Esophagus (tissue), 2 donors: Measurements from ENCODE around the gene PHACTR1. TPM values are rescaled to one million over a fixed set of nuclear protein-coding genes. Genes with fewer than 3 reads are reported as not detected.

Experiments
- H3K27ac ChIP-seq, 2 donors: one replicate each; pipeline ENCODE4 v1.5.1; 2013; ENCODE audit warnings: low read depth in 2 of 2, mild to moderate bottlenecking in 2 of 2, inconsistent platforms in 1 of 2, low read length in 1 of 2, moderate library complexity in 1 of 2
- H3K27me3 ChIP-seq, 2 donors: one replicate each; pipeline ENCODE4 v1.6.1; 2013; ENCODE audit warnings: low read length in 2 of 2, control low read depth in 1 of 2, mild to moderate bottlenecking in 1 of 2; ENCODE audit not compliant: insufficient read depth in 2 of 2, control insufficient read depth in 1 of 2
- H3K36me3 ChIP-seq, 2 donors: one replicate each; pipeline ENCODE4 v1.6.1; 2013; ENCODE audit warnings: low read length in 1 of 2; ENCODE audit not compliant: control insufficient read depth in 2 of 2, insufficient read depth in 2 of 2
- H3K4me1 ChIP-seq, 2 donors: one replicate each; pipeline ENCODE4 v1.6.1; 2013; ENCODE audit warnings: low read length in 1 of 2; ENCODE audit not compliant: control insufficient read depth in 2 of 2, insufficient read depth in 2 of 2
- H3K4me3 ChIP-seq, 2 donors: one replicate each; pipeline ENCODE4 v1.5.1; 2013; ENCODE audit warnings: low read length in 2 of 2, mild to moderate bottlenecking in 2 of 2, low read depth in 1 of 2, moderate library complexity in 1 of 2
- H3K9me3 ChIP-seq, 2 donors: one replicate each; pipeline ENCODE4 v1.6.1; 2013; ENCODE audit warnings: mild to moderate bottlenecking in 2 of 2, low read depth in 1 of 2, low read length in 1 of 2, moderate library complexity in 1 of 2; ENCODE audit not compliant: control insufficient read depth in 2 of 2, insufficient read depth in 1 of 2
- WGBS, 2 donors: extraction: QIAGEN DNeasy Blood & Tissue Kit; methylation state at CpG; one replicate each; pipeline ENCODE4 v1.1.7; 2013; 5-methylcytosine and 5-hydroxymethylcytosine counted together
- polyA plus RNA-seq, 2 donors: library from polyadenylated mRNA; stranded (reverse); fragments of 200-250 nt; gene quantifications; one replicate each; pipeline ENCODE4 v1.2.3, GENCODE V29; 2013
- donor health status: healthy with polysubstance abuse.
- donor health status: Bipolar disorder and iron deficiency.

The PHACTR1 gene
- polyA plus RNA-seq, 2 donors = 0.41 to 0.55 TPM

- Histone ChIP-seq H3K4me3 (no peak overlapping the region), H3K36me3 (no peaks in the 10 kb centered on the region), H3K9me3 (no peaks in the 10 kb centered on the region), H3K27ac (no peak overlapping the region), H3K27me3 (no peaks in the 10 kb centered on the region), H3K4me1 (no peaks in the 10 kb centered on the region)
- 76% methylated on average over 6 of the region's 6 CpGs for WGBS, 2 donors
Observed at GRCh38 chr6:13079096-13079723, 362.6 kb downstream of the PHACTR1 start.

DNA sequence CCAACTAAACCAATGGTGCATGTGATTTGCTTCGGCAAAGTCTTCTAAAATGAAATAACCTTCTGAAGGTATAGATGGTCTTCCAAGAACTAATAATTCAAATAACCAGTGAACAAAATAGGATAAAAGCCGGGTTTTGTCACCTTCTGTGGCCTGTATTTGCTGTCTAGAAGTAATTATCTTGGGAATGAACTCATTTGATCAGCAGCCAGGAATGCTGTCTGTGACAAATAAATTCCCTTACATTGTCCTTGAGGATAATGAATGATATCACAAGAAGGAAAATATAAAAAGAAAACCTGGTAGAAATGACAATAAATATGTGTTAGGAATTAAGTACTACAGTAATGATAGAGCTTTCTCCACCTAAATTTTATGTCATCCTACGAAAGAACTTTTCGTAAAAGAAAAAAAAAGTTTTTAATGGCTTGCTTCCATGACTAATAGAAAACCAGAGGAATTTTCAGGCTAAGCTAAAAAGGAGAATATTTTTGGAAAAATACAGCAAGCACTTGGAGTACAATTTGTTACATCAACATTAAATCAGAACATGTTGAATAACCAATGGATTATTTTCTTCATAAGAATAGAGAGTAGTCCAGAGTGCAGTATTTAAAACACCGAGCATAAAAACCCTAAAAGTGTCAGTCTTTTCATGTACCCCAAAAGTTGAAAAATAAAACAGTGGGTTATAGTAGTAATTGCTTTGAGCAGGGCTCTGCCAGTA lies 364.1 kb downstream of the PHACTR1 start:
- 73 to 80% methylated on average over 5 of the region's 5 CpGs for WGBS, 2 donors
- Histone ChIP-seq H3K36me3 (no peaks in the 10 kb centered on the region), H3K9me3 (no peaks in the 10 kb centered on the region), H3K4me1 (no peaks in the 10 kb centered on the region), H3K27ac (no peak overlapping the region), H3K4me3 (no peak overlapping the region), H3K27me3 (no peaks in the 10 kb centered on the region)

DNA sequence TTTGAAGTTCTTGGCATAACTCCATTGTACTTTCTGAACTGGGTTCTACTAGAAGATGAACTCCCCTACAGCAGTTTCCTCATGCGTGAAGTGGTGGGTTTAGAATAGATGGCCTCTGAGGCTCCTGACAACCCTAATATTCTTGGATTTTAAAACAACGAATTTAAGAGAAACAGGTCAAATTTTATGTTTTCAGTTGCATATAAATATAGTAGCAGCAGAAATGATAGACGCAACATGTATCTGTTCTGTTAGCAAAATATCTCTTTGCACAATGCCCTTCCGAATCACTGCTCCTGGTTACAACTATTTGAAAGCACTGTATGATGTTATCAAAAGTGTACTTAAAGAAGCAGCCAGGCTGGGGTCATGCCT lies 364.6 kb downstream of the PHACTR1 start:
- H3K27ac ChIP-seq = no peak overlapping the region
- WGBS, 2 donors = 89 to 90% methylated on average over 4 of the region's 4 CpGs
- no peak overlapping the region for H3K4me3 ChIP-seq
- no peaks in the 10 kb centered on the region for H3K4me1 ChIP-seq
- H3K9me3 ChIP-seq = no peaks in the 10 kb centered on the region
- H3K27me3 ChIP-seq = no peaks in the 10 kb centered on the region
- H3K36me3 ChIP-seq = no peaks in the 10 kb centered on the region

- Histone ChIP-seq H3K27ac (no peak overlapping the region), H3K4me3 (no peak overlapping the region), H3K9me3 (no peaks in the 10 kb centered on the region), H3K4me1 (no peaks in the 10 kb centered on the region), H3K27me3 (no peaks in the 10 kb centered on the region), H3K36me3 (no peaks in the 10 kb centered on the region)
- WGBS, 2 donors = 81 to 85% methylated on average over 7 of the region's 7 CpGs
Observed at GRCh38 chr6:13089296-13089994, 372.9 kb downstream of the PHACTR1 start.

- Histone ChIP-seq H3K4me1 (no peaks in the 10 kb centered on the region), H3K27ac (no peak overlapping the region), H3K27me3 (no peaks in the 10 kb centered on the region), H3K9me3 (no peaks in the 10 kb centered on the region), H3K4me3 (no peak overlapping the region), H3K36me3 (no peaks in the 10 kb centered on the region)
- WGBS, 2 donors = 75 to 88% methylated on average over 6 of the region's 6 CpGs
Observed at GRCh38 chr6:13091192-13091591, 374.6 kb downstream of the PHACTR1 start.

DNA sequence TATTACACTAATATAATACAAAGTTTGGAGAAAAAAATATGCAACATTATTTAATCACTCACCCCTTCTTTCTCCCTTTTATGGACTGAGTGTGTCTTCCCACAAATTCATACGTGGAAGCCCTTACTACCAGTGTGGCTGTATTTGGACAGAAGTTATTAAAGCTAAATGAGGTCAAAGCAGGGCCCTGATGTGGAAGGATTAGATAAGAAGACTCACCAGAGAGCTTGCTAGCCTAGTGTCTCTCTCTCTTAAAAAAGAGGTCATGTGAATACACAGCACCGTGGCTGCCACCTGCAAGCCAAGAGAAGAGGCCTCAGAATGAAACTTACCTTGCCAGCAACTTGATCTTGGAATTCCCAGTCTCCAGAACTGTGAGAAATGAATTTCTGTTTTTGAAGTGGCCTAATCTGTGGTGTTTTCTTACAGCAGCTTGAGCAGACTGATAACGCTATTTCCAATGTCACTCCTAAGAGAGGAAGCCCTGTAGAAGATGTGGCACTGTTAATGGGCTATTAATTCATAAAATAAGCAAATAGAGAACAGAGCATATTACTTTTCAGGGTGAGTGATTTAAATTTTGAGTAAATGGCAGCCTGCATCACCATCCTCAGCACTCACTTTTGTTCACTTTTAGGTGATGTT lies 378.3 kb downstream of the PHACTR1 start:
- Histone ChIP-seq H3K27ac (no peak overlapping the region), H3K27me3 (no peaks in the 10 kb centered on the region), H3K4me3 (no peak overlapping the region), H3K4me1 (no peaks in the 10 kb centered on the region), H3K9me3 (no peaks in the 10 kb centered on the region), H3K36me3 (no peaks in the 10 kb centered on the region)
- WGBS, 2 donors = 67 to 77% methylated on average over 3 of the region's 3 CpGs

DNA sequence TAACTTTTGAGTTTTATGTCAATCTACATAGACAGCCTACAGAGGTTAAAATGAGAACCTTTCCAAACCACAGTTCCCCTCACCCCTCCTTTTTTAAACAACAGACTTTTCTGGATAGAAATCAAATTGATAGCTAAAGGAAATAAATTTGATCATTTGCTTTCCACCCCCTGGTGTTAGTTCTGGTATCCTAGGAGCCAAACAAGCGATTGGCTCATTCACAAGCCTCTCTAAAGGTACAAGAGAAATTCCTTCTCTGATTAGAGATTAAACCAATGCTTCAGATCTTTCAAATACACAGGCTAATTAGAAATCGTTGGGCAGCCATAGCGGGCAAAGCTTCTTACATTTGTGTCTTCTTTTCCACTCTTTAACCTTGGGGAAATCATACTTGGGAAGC lies 379.5 kb downstream of the PHACTR1 start:
- Histone ChIP-seq H3K9me3 (no peaks in the 10 kb centered on the region), H3K4me3 (no peak overlapping the region), H3K27ac (no peak overlapping the region), H3K4me1 (no peaks in the 10 kb centered on the region), H3K36me3 (no peaks in the 10 kb centered on the region), H3K27me3 (no peaks in the 10 kb centered on the region)
- WGBS, 2 donors = 77 to 84% methylated on average over 3 of the region's 3 CpGs

DNA sequence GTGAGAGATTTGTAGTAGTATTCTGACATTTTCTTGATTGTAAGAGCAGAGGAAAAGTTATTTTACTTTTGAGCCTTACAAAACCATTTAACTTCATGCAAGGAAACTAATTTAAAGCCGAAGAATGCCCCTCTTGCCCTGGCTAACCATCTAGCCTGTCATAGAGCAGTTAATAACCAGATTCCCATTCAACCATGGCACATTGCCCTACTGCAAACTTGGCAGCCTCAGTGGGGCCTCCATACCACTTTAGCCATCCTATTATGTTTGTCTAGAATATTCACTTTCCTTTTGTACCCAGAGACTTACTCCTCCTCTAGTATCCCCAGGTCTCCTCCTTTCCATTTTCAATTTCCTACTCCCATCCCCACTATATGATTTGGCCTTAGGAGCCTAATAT lies 380.9 kb downstream of the PHACTR1 start:
- no peaks in the 10 kb centered on the region for H3K36me3 ChIP-seq

DNA sequence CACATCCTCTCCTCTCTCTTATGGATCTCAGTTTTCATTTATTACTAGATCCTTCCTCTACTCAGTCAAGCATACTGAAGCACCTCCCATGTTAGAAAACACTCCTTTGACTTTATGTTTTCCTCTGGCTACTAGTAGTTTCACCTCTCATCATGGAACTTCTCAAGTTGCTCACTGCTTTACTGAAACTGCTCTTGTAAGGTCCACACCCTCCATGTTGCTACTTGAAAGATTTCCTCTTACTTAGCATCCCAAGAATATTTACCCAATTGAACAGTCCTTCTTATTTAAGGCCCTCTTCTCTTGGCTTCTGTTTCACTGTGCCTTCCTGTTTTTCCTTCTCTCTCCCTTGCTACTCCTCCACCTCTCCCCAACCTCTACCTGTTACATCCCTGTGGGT lies 381.4 kb downstream of the PHACTR1 start:
- Histone ChIP-seq H3K27ac (no peak overlapping the region), H3K36me3 (no peaks in the 10 kb centered on the region), H3K4me3 (no peak overlapping the region), H3K4me1 (no peaks in the 10 kb centered on the region), H3K27me3 (no peaks in the 10 kb centered on the region), H3K9me3 (no peaks in the 10 kb centered on the region)

More for the DNA sequence above, 380.9 kb downstream of the PHACTR1 start:
- no peaks in the 10 kb centered on the region for H3K4me1 ChIP-seq
- 80 to 91% methylated on average over 1 of the region's 1 CpG for WGBS, 2 donors
- no peaks in the 10 kb centered on the region for H3K27me3 ChIP-seq
- H3K9me3 ChIP-seq = no peaks in the 10 kb centered on the region
- H3K27ac ChIP-seq = no peak overlapping the region
- H3K4me3 ChIP-seq = no peak overlapping the region
